ENCODE results near the gene SRRM2. TPM values are rescaled to one million over a fixed set of nuclear protein-coding genes. Genes with fewer than 3 reads are reported as not detected.

SRRM2 gene
- total RNA-seq, 1 donor from 2014 or later = 251 TPM

DNA sequence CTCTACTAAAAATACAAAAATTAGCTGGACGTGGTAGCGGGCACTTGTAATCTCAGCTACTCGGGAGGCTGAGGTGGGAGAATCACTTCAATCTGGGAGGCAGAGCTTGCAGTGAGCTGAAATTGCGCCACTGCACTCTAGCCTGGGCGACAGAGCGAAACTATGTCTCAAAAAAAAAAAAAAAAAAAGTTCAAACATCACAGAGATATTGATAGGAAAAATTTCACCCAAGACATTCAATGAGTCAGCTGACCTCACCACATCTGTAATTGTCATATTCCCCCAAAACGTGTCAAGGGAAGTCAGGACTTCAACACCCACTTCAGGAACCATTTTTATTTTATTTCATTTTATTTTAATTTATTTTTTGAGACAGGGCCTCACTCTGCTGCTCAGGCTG lies 24.4 kb upstream of the SRRM2 start:
- no peaks in the 10 kb centered on the region for H3K36me3 ChIP-seq
- H3K9me3 ChIP-seq (replicated peaks) = no peaks in the 10 kb centered on the region
- TF ChIP-seq, protein P1, sequence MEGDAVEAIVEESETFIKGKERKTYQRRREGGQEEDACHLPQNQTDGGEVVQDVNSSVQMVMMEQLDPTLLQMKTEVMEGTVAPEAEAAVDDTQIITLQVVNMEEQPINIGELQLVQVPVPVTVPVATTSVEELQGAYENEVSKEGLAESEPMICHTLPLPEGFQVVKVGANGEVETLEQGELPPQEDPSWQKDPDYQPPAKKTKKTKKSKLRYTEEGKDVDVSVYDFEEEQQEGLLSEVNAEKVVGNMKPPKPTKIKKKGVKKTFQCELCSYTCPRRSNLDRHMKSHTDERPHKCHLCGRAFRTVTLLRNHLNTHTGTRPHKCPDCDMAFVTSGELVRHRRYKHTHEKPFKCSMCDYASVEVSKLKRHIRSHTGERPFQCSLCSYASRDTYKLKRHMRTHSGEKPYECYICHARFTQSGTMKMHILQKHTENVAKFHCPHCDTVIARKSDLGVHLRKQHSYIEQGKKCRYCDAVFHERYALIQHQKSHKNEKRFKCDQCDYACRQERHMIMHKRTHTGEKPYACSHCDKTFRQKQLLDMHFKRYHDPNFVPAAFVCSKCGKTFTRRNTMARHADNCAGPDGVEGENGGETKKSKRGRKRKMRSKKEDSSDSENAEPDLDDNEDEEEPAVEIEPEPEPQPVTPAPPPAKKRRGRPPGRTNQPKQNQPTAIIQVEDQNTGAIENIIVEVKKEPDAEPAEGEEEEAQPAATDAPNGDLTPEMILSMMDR (IDR thresholded peaks at IDR 0.05; ENCODE audit: borderline replicate concordance) = no peak
- no peak overlapping the region for H3K27ac ChIP-seq (replicated peaks)
- no peak overlapping the region for H3K4me3 ChIP-seq
- DNase-seq = no peak
- no peaks in the 10 kb centered on the region for H3K4me1 ChIP-seq
- intact Hi-C loops (cut with micrococcal nuclease) = no loop called here
- peaks cover 15% of the 10 kb centered on the region for H3K27me3 ChIP-seq (ENCODE audit: low read depth)

DNA sequence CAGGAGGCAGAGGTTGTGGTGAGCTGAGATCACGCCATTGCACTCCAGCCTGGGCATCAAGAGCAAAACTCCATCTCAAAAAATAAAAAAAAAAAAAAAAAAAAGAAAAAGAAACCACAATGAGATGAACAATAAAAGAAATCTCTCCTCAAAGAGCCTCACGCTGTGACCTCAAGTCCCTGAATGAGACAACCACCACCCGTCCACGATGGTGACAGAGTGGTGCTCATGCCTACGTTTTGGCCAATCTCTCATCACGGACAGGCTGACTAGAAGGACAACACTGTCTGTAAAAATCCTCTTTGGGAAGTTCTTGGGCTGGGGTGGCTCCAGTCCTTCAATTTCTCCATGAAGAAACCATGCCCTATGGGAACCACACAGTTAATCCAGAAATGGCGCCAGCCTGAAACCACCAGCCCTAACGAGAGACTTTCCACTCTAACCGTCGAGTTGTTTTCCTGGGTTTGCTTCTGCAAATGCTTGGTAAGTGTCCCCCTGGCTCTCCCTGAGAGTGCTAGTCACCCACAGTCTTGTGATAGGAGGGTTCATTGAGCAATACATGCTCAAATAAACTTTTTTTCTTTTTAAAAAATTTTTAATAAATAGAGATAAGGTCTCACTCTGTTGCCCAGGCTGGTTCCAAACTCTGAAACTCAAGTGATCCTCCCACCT lies 17.5 kb upstream of the SRRM2 start:
- peaks cover 49% of the 10 kb centered on the region for H3K27me3 ChIP-seq (ENCODE audit: low read depth)
- H3K27ac ChIP-seq (replicated peaks) = no peak overlapping the region
- no peaks in the 10 kb centered on the region for H3K36me3 ChIP-seq
- TF ChIP-seq, protein P1 (IDR thresholded peaks at IDR 0.05; ENCODE audit: borderline replicate concordance) = no peak
- no peak for DNase-seq
- no peaks in the 10 kb centered on the region for H3K9me3 ChIP-seq (replicated peaks)
- no peak overlapping the region for H3K4me3 ChIP-seq
- intact Hi-C loops (cut with micrococcal nuclease) = no loop called here
- H3K4me1 ChIP-seq = no peaks in the 10 kb centered on the region

DNA sequence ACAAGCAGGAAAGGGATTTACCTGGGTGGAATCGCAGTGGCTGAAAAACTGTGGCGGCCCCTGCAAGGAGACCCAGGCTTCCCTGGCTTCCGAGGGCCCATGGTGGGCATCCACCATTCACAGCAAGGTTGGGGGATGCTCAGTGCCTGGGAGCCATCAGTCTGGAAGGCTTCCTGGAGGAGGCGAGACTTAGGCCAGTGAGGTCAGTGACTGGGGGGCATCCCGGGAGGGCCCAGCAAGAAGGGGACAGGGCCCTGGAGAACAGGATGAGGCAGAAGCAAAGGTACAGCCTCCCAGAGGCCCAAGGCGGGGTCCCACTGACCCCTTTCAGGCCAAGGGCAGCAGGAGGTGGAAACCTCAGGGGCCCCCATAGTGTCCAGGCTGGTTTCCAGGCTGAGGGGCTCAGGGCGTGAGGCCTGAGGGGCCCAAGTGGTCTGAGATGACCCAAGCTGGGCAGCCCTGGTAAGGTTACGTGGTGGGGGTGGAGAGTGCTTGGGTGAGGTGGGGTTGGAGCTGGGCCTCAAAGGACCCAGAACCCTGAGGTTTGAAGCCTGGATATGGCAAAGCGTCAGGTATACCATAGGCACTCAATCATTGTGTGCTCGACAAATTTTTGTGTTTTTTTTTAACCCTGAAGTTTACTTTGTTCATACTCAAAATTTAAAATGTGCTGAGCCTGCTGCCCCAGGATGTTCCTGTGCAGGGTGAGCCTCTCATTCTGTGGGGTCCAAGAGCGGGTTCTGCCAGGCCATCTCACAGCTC lies 15.8 kb upstream of the SRRM2 start:
- no peaks in the 10 kb centered on the region for H3K4me1 ChIP-seq
- no peak for DNase-seq
- H3K36me3 ChIP-seq = no peaks in the 10 kb centered on the region
- no peaks in the 10 kb centered on the region for H3K9me3 ChIP-seq (replicated peaks)
- intact Hi-C loops (cut with micrococcal nuclease) = no loop called here
- H3K27ac ChIP-seq (replicated peaks) = no peak overlapping the region
- peaks cover 61% of the 10 kb centered on the region for H3K27me3 ChIP-seq (ENCODE audit: low read depth)
- TF ChIP-seq, protein P1 (IDR thresholded peaks at IDR 0.05; ENCODE audit: borderline replicate concordance) = no peak
- no peak overlapping the region for H3K4me3 ChIP-seq

GRCh38 chr16:2737238-2737605 lies 15.2 kb upstream of the SRRM2 start:
- no peak for DNase-seq
- H3K9me3 ChIP-seq (replicated peaks) = no peaks in the 10 kb centered on the region
- no peaks in the 10 kb centered on the region for H3K4me1 ChIP-seq
- no peak overlapping the region for H3K4me3 ChIP-seq
- H3K36me3 ChIP-seq = no peaks in the 10 kb centered on the region
- no peak overlapping the region for H3K27ac ChIP-seq (replicated peaks)
- intact Hi-C loops (cut with micrococcal nuclease) = no loop called here
- TF ChIP-seq, protein P1 (IDR thresholded peaks at IDR 0.05; ENCODE audit: borderline replicate concordance) = no peak
- peaks cover 61% of the 10 kb centered on the region for H3K27me3 ChIP-seq (ENCODE audit: low read depth)

DNA sequence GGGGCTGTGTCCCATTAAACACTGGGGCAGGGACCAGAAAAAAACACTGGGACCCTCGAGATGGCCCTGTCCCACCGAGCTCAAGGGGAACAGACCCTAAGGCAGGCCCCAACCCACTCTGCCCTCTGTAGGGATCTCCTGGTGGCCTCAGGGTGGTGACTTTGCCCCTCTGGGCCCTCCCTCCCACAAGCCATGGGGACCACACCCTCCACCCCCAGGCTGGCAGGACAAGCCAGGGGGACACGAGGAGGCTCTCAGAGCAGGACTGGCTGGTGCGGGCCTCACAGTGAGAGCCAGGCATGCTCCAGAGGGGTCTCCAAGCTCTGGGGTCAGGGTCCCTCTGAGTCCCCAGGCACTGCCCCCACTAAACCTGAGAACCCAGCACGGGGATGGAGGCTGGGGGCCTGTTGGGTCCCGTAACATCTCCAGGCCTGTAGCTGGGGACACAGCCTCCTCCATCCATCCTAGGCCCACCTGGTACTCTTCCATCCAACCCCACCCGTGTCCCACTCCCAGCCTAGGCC lies 14.5 kb upstream of the SRRM2 start:
- TF ChIP-seq, protein P1 (IDR thresholded peaks at IDR 0.05; ENCODE audit: borderline replicate concordance) = no peak
- no peak for DNase-seq
- H3K27ac ChIP-seq (replicated peaks) = no peak overlapping the region
- H3K27me3 ChIP-seq (ENCODE audit: low read depth) = peaks cover 61% of the 10 kb centered on the region
- intact Hi-C loops (cut with micrococcal nuclease) = no loop called here
- no peaks in the 10 kb centered on the region for H3K9me3 ChIP-seq (replicated peaks)
- no peak overlapping the region for H3K4me3 ChIP-seq
- H3K4me1 ChIP-seq = no peaks in the 10 kb centered on the region
- no peaks in the 10 kb centered on the region for H3K36me3 ChIP-seq
